Hepatocyte (in vitro differentiated cells): ENCODE data around the gene TMPRSS15.

ENCODE experiments used
- CTCF ChIP-seq: fragments of 200-600 bp; sonication (generic); IDR thresholded peaks from 2 replicates; pipeline ENCODE4 v1.5.1; 2016; ENCODE audit warnings: antibody characterized with exemption, mild to moderate bottlenecking; ENCODE audit not compliant: poor library complexity
- EZH2phosphoT487 ChIP-seq: fragments of 200-600 bp; sonication (generic); IDR thresholded peaks from one replicate; pipeline ENCODE4 v1.6.1; 2018; ENCODE audit warnings: antibody characterized with exemption, mild to moderate bottlenecking, low read depth, moderate library complexity; ENCODE audit not compliant: unreplicated experiment, severe bottlenecking

GRCh38 chr21:18251065-18251464 lies 152.5 kb downstream of the TMPRSS15 start:
- TF ChIP-seq CTCF: no peak
- TF ChIP-seq EZH2phosphoT487: no peak
